HL-60 (cell line): ENCODE data around the gene TMPRSS9.

Experiments used
- CTCF ChIP-seq: IDR thresholded peaks from one replicate; pipeline ENCODE4 v1.5.1; 2011; ENCODE audit warnings: low read length, control low read depth, inconsistent platforms; ENCODE audit not compliant: insufficient read depth
- POLR2AphosphoS5 ChIP-seq: IDR thresholded peaks from 2 replicates; pipeline ENCODE4 v1.6.1; 2012; ENCODE audit warnings: low read depth
- REST ChIP-seq: IDR thresholded peaks from 2 replicates; pipeline ENCODE4 v1.6.1; 2012; ENCODE audit warnings: low read depth; ENCODE audit not compliant: insufficient replicate concordance

- TF ChIP-seq CTCF (no peak), POLR2AphosphoS5 (no peak), REST (no peak)
Observed at GRCh38 chr19:2354670-2355069, 5.4 kb upstream of the TMPRSS9 start.
